NCI-H345 (cell line): ENCODE measurements around the gene TINAGL1.
A peak's percentile ranks its signal among the peaks of the same experiment; 100 is the strongest.
"Not testable (repeated sequence)": the region's sequence is repeated elsewhere in the genome, so short reads cannot be mapped to it uniquely, and the experiment has no call there.

ENCODE experiments used
- DNase-seq: peaks from one replicate; lab custom pipeline; 2025; lab: John Stamatoyannopoulos, UW

The TINAGL1 gene

DNA sequence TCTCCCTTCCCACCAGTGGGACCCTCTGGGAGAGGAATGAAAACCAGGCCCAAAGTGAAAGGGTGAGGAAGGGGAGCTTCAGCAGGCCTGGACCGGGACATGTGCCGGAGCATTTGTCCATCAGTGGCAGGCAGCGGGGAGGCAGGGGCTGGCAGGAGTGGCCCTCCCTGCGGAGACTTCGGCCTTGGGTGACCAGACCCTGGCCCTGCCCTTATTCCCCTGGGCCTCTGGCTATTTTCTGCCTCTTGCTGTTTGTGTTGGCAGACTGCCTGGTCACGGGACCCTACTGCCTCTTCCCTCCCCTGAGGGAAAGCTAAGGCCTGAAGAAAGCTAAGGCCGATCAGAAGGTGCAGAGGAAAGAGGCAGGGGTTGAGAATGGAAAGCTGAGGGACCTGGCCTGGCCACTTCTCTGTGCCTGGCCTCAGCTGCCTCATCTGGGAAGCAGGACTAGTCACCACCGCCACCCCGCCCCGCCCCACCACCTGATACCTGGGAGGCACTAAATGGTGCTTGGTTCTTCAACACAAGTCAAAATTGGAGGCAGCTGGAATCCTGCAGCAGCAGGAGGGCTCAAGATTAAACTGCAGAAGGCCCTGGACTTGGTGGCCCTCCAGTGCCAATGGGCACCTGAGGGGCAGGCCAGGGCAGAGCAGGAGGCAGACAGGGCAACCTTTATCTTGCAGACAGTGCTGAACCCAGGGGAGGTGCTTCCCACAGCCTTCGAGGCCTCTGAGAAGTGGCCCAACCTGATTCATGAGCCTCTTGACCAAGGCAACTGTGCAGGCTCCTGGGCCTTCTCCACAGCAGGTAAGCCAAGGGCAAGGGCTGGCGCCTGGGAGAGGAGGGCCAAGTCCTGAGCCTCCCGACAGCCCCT is 7.9 kb downstream of the TINAGL1 start:
- DNase-seq, result peak; percentile 15

DNA sequence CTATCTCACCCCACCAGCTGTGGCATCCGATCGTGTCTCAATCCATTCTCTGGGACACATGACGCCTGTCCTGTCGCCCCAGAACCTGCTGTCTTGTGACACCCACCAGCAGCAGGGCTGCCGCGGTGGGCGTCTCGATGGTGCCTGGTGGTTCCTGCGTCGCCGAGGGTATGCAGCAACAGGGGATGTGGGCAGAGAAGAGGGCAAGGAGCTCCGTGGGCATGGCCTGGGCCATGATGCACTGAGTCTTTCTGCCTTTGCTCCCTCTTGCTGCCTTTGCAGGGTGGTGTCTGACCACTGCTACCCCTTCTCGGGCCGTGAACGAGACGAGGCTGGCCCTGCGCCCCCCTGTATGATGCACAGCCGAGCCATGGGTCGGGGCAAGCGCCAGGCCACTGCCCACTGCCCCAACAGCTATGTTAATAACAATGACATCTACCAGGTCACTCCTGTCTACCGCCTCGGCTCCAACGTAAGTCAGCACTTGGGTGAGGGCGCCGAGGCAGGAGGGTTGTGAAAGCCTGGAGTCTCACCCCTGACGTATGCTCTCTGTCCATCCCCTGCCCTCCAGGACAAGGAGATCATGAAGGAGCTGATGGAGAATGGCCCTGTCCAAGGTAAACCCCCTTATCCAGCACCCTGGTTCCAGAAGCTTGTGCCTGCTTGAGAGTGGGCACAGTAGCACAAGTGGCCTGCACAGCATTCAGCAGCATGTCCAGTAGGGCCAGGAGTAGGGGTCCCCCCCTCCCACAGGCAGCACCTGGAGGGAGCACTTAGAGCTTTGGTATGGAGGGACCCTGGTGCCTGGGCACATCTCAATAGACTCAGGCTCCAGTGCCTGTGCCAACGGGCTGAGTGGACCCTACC is 8.8 kb downstream of the TINAGL1 start:
- DNase-seq, result no peak

DNA sequence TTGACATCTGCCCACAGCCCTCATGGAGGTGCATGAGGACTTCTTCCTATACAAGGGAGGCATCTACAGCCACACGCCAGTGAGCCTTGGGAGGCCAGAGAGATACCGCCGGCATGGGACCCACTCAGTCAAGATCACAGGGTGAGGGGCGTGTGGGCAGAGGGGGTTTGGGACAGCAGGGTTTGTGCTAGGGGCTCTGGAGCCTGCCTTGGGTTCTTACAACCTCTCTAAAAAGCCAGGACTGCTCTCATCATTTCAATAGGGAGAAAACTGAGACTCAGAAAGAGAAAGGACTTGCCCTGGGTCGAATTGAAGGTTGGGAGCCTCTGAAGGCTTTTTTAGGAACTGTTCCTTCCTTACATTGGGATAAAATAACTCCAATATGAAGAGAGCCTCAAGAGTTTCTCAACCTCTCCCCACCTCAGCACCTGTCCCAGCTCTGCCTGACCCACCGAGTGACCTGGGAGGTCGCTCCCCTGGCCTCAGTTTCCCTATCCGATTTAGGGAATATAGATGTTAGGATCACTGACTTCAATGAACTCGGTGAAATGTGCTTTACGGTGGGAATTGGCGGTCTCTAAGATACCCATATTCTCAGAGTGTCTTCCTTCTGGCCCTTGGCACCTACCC is 9.5 kb downstream of the TINAGL1 start:
- no peak for DNase-seq

DNA sequence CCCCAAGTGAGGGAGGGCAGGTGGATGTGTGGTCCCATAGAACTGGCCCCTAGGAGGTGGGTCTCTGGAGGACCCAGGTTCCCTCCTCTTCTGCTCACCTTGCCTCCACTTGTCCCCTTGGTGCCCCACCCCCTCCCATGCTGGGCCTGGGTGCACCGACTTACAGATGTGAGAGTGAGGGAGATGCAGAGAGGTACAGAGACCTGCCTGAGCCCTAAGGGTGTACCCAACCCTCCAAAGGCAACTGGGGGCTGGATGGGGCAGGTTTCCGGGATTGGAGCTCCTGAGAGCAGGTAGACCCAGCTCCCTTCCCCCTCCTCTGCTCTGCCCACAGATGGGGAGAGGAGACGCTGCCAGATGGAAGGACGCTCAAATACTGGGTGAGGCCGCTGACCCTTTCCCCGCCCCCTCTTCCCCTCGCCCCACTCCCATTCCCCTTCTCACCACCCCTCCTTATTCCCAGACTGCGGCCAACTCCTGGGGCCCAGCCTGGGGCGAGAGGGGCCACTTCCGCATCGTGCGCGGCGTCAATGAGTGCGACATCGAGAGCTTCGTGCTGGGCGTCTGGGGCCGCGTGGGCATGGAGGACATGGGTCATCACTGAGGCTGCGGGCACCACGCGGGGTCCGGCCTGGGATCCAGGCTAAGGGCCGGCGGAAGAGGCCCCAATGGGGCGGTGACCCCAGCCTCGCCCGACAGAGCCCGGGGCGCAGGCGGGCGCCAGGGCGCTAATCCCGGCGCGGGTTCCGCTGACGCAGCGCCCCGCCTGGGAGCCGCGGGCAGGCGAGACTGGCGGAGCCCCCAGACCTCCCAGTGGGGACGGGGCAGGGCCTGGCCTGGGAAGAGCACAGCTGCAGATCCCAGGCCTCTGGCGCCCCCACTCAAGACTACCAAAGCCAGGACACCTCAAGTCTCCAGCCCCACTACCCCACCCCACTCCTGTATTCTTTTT is 10.3 kb downstream of the TINAGL1 start:
- no peak for DNase-seq

DNA sequence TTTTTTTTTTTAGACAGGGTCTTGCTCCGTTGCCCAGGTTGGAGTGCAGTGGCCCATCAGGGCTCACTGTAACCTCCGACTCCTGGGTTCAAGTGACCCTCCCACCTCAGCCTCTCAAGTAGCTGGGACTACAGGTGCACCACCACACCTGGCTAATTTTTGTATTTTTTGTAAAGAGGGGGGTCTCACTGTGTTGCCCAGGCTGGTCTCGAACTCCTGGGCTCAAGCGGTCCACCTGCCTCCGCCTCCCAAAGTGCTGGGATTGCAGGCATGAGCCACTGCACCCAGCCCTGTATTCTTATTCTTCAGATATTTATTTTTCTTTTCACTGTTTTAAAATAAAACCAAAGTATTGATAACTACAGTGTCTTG is 11.0 kb downstream of the TINAGL1 start:
- DNase-seq, result not testable (repeated sequence)

DNA sequence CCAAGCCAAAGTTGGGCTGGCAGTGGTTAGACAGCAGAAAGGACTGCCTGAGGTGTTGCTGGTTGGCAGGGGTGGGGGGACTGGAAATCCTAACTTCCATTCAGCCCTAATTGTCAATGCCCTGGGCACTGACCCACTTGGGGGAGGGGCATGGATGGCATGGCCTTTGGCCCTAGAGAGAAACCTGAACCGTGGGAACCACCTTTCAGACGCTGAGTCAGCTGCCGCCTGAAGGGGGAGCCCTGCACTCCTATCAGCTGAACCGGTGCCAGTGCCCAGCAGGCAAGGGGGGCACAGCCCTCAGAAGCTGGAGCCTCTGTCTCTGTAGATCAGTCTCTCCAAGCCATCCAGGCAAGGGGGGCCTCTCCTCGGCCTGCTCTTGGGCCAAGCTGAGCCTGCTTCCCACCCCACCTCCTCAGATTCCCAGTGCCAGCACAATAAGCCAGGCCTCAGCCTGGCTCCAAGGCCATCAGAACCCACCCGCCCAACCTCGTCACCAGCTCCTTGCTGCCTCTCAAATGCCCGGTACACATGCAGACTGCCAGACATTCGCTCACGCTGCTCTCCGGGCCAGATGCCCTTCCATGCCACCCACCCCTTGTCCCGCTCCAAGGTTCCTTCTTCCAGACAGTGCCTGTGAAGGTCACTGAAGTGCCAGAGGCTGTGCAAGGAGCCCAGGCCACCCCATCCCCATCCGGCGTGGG is 11.6 kb downstream of the TINAGL1 start:
- DNase-seq, result peak; percentile 29

DNA sequence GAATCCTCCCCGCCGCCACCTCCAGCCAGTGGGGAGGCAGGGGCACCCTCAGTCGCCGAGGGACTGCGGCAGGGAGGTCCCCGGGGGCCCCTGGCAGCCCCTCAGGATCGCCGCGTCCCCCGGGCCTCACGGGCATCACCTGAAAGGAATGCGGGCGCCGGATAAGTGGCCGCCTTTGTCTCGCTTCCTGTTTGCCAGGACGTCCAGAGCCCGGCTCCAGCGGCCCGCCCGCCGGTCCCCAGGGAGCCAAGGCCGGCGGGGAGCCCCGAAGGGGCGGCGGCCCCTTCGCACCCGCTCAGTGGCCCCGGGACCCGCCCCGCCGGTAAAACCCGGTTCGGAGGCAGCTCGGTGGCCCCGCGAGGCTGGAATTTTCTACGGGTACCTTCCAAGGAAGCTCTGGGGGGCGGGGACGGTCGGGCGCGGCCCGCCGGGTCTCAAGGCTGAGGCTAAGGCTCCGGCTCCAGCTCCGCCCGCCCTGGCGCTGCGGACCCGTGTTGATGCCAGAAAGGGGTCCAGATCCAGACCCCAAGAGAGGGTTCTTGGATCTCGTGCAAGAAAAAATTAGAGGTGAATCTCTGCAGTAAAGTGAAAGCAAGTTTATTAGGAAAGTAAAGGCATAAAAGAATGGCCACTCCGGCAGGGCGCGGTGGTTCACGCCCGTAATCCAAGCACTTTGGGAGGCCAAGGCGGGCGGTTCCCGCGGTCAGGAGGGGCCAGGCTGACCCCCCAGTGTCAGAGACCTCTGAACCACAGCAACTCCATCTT is 12.6 kb downstream of the TINAGL1 start:
- DNase-seq, result no peak

DNA sequence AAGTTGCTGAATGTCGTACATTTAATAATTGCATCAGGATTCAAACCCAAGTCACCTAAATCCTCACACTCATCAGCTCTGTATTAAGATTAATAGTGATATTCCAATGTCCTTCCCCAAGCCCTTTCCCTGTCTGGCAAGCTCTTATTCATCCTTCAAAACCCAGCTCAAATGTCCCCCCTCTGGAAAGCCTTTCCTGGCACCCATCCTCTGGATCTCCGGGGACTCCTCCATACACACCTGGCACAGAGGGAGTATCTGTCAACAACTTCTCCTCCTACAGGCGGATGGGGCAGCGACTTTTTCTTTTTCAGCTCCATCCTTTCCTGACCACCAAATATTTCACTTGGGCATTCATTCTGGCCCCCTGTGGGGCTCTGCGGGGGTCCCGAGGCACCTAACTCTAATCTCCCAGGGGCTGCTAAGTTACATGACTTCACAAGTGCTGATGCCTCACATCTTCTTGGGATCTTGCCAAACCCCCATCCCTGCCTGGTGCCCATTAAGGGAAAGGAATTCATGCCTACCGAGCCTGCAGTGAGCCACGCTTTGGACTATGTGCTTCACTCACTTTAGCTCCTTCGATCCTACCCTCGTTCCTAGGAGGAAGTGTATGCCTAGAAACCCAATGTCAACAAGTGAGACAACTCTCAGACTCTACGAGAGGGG is 15.2 kb downstream of the TINAGL1 start:
- DNase-seq, result no peak

DNA sequence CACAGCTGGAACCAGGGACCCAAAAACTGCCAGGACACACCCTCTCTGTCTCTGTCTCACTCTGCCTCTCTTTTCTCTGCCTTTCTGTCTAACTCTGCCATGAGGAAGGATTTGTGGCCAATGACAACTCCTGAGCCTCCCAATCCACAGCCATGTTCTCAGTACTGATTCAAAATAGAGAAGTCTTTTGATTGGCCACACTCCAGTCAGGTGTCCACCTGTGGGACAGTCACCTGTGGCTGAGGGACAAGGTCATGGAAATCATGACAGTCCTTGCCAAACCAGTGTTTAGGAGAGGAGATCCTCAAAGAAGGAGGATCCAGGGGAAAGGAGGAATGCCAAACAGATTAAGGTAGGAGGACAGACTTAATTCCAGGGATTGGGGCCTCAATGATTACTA is 15.8 kb downstream of the TINAGL1 start:
- no peak for DNase-seq

DNA sequence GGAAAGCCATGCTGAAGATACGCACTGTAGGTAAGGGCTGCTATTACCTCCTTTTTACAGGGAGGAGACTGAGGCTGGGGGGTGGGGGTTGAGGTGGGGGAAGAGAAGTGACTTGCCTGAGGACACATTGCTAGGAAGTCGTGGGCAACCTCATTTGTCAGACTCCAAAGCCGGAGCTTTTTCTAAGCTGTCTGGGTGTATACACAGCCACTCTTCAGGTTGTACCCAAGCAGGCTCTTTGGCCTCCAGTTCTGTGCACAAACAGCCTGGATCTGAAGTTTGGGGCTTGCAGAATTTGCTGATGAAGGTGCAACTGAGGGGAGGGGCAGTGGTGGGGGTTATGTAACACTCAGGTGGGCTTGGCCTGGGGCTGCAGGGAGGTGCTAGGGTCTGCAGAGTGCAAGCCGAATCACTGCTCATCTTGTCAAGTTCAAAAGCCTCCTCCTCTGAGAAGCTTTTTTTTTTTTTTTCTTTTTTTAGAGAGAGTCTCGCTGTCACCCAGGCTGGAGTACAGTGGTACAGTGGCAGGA is 16.9 kb downstream of the TINAGL1 start:
- DNase-seq, result no peak

DNA sequence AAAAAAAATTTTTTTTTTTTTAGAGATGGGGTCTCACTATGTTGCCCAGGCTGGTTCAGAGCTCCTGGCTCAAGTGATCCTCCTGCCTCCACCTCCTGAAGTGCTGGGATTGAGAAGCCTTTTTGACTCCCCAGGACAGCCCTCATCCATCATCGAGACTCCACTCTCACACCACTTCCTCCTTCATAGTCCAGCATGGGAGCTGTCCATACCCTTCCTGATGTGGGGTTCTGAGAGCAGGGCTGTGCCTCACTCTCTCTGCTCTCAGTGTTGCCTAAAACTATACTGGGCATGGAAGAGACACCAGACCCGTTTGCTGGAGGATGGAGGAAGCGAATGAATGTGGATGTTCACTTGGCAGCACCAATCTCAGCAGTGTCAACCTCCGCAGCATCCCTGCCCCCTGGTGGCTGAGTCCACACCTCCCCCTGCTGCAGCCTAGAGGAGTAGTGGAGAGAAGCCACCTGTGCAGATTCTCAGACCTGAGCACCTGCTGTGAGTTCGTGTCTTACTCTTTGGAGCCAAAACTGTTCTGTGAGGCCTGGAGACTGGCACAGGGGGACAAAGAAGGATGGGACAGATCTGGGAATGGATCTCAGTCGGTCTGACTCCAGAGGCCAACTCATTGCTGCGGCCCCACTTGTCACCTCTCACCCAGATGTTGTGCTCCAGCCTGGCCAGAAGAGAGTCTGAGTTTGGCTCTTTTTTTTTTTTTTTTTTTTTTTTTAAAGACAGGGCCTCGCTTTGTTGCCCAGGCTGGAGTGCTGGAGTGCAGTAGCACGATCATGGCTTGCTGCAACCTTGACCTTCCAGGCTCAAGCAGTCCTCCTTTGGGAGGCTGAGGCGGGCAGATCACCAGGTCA is 17.7 kb downstream of the TINAGL1 start:
- DNase-seq, result peak; percentile 73

DNA sequence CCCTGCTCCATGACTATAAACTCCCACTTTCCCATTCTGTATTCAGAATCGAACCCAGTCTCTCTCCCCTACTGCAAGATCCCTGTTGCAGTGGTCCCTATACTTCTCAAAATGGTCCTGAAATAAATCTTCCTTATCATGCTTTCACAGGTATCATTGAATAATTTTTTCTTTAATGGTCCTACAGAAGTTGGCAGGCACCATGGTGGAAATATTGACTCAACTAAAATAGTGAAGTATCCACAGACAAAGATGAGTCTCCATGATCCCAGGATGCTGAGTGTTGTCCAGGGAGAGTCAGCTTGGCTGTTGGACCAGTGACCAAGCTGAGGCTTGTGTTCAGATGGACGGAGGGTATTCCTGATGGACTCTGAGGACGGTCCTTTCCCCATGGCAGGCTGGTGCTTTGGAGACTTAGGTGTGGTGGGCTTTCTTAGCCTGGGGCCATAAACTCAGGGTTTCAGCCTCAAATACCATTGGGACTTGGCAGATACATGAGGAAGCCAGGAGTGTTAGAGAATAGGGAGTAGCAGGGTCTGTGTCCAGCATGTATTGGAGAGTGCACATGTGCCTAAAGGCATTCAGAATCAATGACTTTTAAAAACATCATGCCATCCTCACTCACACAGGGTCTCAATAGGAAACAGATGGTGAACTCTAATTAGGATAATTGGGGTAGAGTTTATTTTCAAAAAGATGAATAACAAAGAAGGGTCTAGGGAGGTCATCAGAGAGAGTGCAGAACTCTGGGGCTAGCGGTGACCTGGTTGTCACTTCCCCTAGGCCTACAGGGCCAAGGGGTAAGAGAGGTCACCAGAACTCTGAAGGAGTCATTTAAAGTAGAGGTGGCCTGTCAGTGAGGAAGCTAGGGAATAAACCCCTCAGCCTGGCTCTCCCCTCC is 19.8 kb downstream of the TINAGL1 start:
- no peak for DNase-seq

DNA sequence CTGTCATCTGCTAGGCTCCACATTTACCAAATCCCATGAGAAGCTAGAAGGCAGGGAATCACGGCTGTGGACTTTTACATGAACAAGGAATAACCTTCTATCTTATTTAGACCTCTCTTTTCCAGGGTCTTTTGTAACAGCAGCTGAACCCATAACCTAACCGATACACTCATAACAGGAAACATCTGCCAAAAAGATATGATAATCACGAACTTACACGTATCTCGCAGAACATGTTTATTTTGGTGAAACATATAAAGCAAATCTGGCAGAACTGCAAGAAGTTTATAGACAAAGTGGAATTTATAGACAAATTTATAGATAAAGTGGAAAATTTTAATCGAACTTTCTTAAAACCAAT is 20.4 kb downstream of the TINAGL1 start:
- DNase-seq, result no peak

DNA sequence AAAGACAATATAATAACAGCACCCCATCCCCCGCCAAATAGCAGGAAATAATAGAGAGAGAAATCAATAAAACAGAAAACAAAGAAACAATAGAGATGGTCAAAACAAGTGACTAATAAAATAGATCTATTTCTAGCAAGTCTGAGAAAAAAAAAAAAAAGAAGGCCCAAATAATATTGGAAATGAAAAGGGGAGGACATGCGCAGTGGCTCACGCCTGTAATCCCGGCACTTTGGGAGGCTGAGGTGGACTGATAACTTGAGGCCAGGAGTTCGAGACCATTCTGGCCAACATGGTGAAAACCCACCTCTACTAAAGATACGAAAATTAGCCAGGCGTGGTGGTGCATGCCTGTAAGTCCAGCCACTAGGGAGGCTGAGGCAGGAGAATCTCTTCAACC is 22.7 kb downstream of the TINAGL1 start:
- no peak for DNase-seq

DNA sequence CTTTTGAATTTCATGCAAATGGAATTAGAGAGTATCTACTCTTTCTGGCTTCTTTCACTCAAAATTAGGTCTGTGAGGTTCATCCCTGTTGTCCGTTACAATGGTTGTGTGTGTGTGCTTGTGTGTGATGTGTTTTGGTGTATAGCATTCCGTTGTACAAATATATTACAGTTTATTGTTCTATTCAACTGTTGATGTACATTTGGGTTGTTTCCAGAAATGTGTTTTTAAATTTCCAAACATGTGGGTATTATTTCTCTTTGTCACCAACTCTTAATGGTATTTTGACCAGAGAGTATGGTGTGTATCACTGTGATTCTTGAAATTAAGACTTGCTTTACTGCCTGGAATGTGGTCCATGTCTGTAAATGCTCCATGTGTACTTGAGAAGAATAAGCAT is 24.3 kb downstream of the TINAGL1 start:
- DNase-seq, result no peak

DNA sequence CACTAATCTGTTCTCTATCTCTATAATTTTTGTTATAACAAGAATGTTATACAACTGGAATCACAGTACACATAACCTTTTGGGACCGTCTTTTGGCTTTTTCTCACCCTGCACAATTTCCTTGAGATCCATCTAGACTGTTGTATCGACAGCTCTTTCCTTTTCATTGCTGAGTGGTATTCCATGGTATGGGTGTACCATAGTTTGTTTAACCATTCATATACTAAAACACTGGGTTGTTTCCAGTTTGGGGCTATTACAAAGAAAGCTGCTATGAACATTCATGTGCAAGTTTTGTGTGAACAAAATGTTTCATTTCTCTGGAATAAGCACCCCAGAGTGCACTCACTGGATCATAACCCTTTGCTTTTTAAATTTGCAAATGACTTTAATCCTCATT is 25.8 kb downstream of the TINAGL1 start:
- DNase-seq, result no peak

DNA sequence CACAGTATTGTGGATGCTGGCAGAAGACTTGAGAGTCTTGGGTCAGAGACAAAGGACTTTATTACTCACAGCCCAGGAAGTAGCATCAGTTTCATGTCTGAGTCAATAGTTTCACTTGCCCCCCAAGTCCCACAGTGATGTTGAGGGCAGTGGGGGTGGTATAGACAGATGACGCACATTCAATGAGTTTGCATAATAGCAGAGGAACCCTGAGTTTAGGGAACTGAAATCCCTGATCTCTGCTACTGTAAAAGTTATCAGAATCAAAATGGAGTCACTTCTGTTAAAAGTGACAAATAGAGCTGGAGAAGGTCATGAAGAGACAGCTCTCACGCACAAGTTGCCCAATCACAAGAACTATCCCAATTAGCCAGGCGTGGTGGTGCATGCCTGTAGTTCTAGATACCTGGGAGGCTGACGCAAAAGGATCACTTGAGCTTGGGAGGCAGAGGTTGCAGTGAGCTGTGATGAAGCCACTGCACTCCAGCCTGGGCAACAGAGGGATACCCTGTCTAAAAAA is 29.7 kb downstream of the TINAGL1 start:
- DNase-seq, result no peak
